HG02884 (cell line): ENCODE measurements around the gene CCDC177.

Source experiments
- ATAC-seq: cut with Tn5 transposase; IDR thresholded peaks from one replicate; pipeline ENCODE4 v1.9.1; 2021; ENCODE audit warnings: mild to moderate bottlenecking, moderate library complexity; ENCODE audit not compliant: unreplicated experiment

Gene CCDC177

DNA sequence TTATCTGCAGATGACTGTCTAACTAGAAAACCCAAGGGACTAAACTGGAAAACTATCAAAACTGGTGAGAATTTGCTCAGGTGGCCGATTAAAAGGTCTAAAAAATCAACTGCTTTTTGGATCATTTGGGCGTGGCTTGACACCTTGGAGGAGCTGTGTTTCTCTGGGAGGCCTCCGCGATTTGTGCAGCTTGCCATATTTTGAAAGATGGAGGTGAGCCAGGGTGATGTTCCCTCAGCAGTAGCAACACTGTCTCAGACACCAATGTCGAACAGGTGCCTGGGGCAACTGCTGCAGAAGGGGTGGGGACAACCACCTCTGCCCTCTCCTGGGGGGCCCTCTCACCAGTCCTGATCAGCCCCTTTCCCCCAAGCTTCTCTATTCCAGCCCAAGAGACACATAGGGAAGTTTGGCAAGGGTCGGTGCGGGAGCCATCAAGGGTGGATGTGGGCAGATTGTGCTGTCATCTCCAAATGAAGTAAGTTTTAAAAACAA lies 3.8 kb downstream of the CCDC177 start:
- ATAC-seq: no peak

DNA sequence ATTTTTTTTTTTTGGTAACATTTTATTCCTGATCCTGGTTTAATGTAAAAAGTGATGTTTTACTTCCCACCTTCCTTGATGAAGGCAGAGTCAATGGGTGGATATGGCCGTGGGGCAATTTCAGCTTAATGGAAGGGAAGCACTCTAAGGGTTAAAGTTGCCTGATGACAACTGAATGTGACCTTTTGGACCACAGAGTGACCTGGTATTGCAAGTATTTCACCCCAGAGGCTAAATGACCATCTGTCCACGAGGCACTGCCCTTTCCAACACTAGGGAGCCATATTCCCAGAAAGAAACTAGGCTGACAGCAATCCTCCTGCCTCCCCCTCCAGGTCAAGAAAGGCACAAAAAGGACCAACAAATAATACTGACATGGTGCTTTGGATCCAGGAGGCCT lies 4.8 kb downstream of the CCDC177 start:
- no peak for ATAC-seq

DNA sequence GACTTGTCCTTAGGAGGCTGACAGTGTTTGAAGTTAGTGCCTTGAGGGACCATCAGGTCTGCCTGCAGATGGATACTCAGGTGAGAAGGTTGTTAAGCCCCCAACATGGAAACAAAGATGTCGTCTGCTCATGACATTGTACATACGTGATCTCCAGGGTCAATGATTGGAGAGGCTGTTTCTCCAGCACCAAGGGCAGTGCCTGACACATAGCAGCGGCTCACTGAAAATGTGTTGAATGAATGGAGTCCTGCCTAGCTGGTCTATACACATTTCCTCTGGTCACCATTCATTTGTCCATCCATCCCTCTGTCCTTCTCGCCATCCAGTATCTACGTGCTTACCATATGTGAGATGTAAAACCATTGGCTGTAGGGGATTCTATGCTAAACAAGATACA lies 7.1 kb downstream of the CCDC177 start:
- ATAC-seq: no peak

- no peak for ATAC-seq
These were observed 12.8 kb downstream of the CCDC177 start for GRCh38 chr14:69561893-69562292.

GRCh38 chr14:69560826-69561225 lies 13.8 kb downstream of the CCDC177 start:
- no peak for ATAC-seq

DNA sequence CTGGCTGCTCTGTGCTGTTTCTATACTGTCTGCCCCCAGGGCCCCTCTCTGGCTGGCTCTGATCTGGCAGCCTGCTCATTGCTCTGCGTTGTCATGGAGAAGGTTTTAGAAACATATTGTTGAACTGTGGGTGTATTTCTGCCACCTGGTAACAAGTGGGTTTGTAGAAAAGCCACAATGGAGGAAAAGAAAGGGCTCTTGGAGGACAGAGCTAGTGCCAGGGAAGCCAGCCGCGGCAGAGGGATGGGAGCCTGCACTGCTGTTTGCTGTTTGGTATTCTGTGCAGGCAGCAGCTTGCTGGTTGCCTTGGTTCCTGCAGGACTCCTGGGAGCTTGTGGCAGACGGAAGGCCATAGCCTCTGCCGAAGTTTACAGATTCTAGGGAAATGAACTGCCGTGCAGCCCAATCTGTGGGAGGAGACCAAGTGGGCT lies 15.1 kb downstream of the CCDC177 start:
- no peak for ATAC-seq

DNA sequence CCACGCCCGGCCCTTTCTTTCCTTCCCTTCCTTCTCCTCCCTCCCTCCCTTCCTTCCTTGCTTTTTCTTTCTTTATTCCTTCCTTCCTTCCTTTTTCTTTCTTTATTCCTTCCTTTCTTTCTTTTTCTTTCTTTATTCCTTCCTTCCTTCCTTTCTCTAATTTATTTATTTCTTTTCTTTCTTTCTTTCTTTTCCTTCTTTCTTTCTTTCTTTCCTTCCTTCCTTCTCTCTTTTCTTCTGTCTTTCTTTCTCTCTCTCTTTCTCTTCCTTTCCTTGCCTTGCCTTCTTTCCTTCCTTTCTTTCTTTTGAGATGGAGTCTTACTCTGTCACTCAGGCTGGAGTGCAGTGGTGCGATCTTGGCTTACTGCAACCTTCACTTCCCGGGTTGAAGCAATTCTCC lies 15.9 kb downstream of the CCDC177 start:
- no peak for ATAC-seq

- no peak for ATAC-seq
These were observed 20.2 kb downstream of the CCDC177 start for GRCh38 chr14:69554500-69554899.

- no peak for ATAC-seq
These were observed 21.4 kb downstream of the CCDC177 start for GRCh38 chr14:69553252-69553651.

DNA sequence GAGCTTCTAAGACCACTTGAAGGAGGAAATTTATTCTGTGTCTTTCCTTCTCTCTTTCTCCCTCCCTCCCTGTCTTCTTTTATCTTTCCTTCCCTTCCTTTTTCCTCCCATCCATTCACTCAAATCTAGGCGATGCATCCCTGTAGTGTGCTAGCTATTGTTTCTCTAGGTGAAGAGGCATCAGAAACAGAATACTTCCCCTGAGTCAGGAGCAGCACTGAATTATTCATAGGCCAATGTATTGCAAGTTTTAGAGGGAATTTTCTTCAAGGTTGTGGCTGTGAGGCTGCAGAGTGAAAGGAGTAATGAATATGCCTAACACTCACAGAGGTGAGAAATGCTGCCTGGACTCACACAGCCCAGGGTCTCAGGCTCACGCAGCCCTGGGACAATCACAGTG lies 23.2 kb downstream of the CCDC177 start:
- no peak for ATAC-seq

DNA sequence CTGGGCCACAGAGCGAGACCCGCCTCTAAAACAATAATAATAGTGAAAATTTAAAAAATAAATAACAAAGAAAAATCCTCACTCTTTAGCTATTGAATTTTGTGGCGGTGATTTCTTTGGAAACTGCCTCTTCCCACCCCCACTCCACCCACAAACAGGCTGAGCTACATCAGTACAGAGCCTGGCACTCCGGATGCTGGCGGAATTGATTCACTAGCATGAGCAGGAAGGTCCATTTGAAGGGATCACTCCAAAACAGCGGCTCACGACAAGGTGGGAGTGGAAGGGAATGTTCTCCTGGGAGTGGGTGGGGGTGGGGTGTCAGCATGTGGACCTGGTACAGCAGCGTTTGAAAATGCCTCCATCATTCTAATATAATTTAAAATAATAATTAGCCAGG lies 26.1 kb downstream of the CCDC177 start:
- no peak for ATAC-seq

DNA sequence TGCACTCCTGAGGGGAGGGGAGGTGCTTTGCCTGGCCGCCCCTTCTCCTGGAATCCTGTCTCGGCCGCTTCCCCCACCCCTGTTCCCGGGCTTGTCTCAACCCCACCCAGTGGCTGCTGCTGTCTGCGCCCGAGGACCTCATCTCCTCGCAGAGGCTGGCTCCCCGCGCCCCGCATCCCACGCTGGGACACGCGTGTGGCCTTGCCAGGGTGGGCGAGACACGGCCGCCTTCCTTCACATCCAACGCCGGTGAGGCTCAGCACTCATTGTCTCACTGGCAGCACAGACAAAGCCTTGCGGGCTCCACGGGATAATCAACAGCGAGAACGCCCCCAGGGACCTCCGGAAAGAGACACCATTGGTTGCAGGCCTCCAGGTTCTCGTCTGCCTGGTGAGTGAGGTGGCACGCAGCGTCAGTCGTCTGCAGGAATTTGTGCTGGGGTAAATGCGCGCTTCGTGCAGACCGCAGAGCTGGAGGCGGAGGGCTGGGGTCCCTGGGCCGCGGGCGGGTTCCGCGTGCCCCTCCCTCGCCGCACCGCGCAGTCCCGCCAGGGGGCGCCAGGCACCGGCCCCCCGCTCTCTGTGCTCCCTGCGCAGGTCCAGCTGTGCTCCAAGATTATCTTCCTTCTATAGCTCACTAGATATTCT lies 26.8 kb downstream of the CCDC177 start:
- no peak for ATAC-seq

GRCh38 chr14:69543341-69544115 lies 31.1 kb downstream of the CCDC177 start:
- ATAC-seq: no peak

- no peak for ATAC-seq
These were observed 32.4 kb downstream of the CCDC177 start for GRCh38 chr14:69542311-69542710.

DNA sequence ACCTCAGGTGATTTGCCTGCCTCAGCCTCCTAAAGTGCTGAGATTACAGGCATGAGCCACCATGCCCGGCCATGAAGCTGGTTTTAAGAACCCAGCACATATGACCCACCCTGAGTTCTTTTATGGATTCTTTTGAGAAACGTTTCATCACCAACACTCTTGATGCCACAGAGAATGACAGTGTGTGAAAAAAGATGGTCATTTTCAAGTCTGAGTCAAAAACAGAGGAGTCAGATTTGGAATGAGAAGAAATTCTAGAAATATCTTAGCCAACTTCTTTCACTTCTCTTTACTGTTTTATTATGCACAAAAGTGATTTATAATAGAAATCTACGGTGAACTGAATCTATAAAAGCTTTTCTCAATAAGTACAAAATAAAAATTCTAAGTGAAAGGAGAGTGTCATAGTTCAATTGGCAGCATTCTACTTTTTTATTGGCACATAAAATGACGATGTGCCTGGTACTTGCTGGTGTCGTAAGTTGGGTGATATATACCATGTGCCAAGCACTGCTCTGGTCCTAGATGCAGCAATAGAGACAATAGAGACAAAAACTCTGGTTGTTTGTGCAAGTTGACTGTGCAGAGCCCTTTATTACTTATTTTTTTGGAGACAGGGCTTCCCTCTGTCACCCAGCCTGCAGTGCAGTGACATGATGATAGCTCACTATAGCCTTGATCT lies 33.9 kb downstream of the CCDC177 start:
- no peak for ATAC-seq

GRCh38 chr14:69539631-69540410 lies 34.9 kb downstream of the CCDC177 start:
- ATAC-seq: no peak

- ATAC-seq: no peak
These were observed 35.9 kb downstream of the CCDC177 start for GRCh38 chr14:69538766-69539165.

- no peak for ATAC-seq
These were observed 36.8 kb downstream of the CCDC177 start for GRCh38 chr14:69537900-69538299.

GRCh38 chr14:69536971-69537370 lies 37.7 kb downstream of the CCDC177 start:
- no peak for ATAC-seq

DNA sequence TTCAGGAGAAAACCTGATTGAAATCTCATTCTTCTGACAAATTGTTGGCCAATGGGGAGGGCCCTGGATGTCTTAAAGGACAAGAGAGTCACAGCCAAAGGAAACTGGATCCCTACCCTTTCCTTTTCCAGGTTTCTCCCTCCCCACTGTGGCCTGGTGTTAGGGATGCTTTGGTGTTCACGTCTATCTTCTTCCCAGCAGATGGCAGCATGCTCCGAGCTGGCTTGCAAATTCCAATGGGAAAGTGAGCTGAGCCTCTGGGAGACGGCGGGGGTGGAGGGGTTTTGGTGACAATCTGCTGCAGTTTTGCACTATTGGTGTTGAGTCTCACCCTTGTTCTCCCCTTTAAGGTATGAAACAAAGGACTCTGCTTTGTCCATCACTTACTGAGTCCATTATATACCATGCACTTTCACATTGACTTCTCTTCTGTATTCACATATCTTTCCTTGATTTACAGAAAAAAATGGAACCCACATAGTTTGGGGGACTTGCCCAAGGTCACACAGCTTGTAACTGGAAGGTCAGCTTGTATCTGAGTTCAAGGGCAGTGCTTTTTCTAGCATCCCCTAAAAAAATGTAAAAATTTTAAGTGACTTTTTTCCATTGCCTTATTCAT lies 39.3 kb downstream of the CCDC177 start:
- no peak for ATAC-seq
